Hepatocyte (in vitro differentiated cells): ENCODE data around the gene ADAMTSL4. TPM values are rescaled to one million over a fixed set of nuclear protein-coding genes. Genes with fewer than 3 reads are reported as not detected.

Experiments used
- DNase-seq: peaks from one replicate; pipeline ENCODE4 v3.0.0-alpha.2; 2016; ENCODE audit warnings: low spot score
- H2AFZ ChIP-seq: fragments of 200-600 bp; sonication (generic); 2 replicates; pipeline ENCODE4 v1.6.0; 2016; ENCODE audit warnings: antibody characterized with exemption, mild to moderate bottlenecking
- H3K27ac ChIP-seq: fragments of 200-600 bp; sonication (generic); 2 replicates; pipeline ENCODE4 v1.5.1; 2016; ENCODE audit warnings: mild to moderate bottlenecking
- H3K27me3 ChIP-seq: fragments of 200-600 bp; sonication (generic); 2 replicates; pipeline ENCODE4 v1.6.1; 2016
- H3K36me3 ChIP-seq: fragments of 200-600 bp; sonication (generic); replicated peaks from 2 replicates; pipeline ENCODE4 v1.5.1; 2016; ENCODE audit warnings: low read depth; ENCODE audit not compliant: insufficient read depth
- H3K4me1 ChIP-seq: fragments of 200-600 bp; sonication (generic); 2 replicates; pipeline ENCODE4 v1.5.1; 2016; ENCODE audit warnings: mild to moderate bottlenecking, moderate library complexity; ENCODE audit not compliant: insufficient read depth
- H3K4me2 ChIP-seq: fragments of 200-600 bp; sonication (generic); 2 replicates; pipeline ENCODE4 v1.6.0; 2016
- H3K4me3 ChIP-seq: fragments of 200-600 bp; sonication (generic); 2 replicates; pipeline ENCODE4 v1.5.1; 2016; ENCODE audit warnings: mild to moderate bottlenecking
- H3K79me2 ChIP-seq: fragments of 200-600 bp; sonication (generic); 2 replicates; pipeline ENCODE4 v1.6.0; 2017; ENCODE audit warnings: mild to moderate bottlenecking
- H3K9me2 ChIP-seq: fragments of 200-600 bp; sonication (generic); replicated peaks from 2 replicates; pipeline ENCODE4 v1.6.0; 2017; ENCODE audit warnings: mild to moderate bottlenecking; ENCODE audit not compliant: insufficient read depth
- H3K9me3 ChIP-seq: fragments of 200-600 bp; sonication (generic); 2 replicates; pipeline ENCODE4 v1.5.1; 2016; ENCODE audit warnings: low read depth, mild to moderate bottlenecking
- H4K20me1 ChIP-seq: fragments of 200-600 bp; sonication (generic); 2 replicates; pipeline ENCODE4 v1.6.0; 2016; ENCODE audit warnings: mild to moderate bottlenecking; ENCODE audit not compliant: insufficient read depth, poor library complexity, severe bottlenecking
- CTCF ChIP-seq: fragments of 200-600 bp; sonication (generic); IDR thresholded peaks from 2 replicates; pipeline ENCODE4 v1.5.1; 2016; ENCODE audit warnings: antibody characterized with exemption, mild to moderate bottlenecking; ENCODE audit not compliant: poor library complexity
- EZH2 ChIP-seq: fragments of 200-600 bp; sonication (generic); IDR thresholded peaks from 2 replicates; pipeline ENCODE4 v1.6.1; 2016; ENCODE audit warnings: antibody characterized with exemption, mild to moderate bottlenecking, borderline replicate concordance
- EZH2phosphoT487 ChIP-seq: fragments of 200-600 bp; sonication (generic); IDR thresholded peaks from one replicate; pipeline ENCODE4 v1.6.1; 2018; ENCODE audit warnings: antibody characterized with exemption, mild to moderate bottlenecking, low read depth, moderate library complexity; ENCODE audit not compliant: unreplicated experiment, severe bottlenecking
- WGBS: methylation state at CpG from one replicate; pipeline ENCODE4 v1.1.6; 2016; ENCODE audit warnings: low lambda C conversion rate; ENCODE audit errors: missing lambda C conversion rate; 5-methylcytosine and 5-hydroxymethylcytosine counted together
- polyA plus RNA-seq: library from polyadenylated mRNA; unstranded; fragments of >200 nt; fragmentation: Nextera tagmentation; extraction: Ambion mirVana; gene quantifications from 2 replicates; pipeline ENCODE4 v1.2.1, GENCODE V29; 2016
- total RNA-seq: library from RNA; depleted of rRNA; stranded (reverse); fragments of >200 nt; gene quantifications from 2 replicates; pipeline ENCODE4 v1.2.3, GENCODE V29; 2014

The ADAMTSL4 gene
- 3.7 and 8.1 TPM in 2 replicates for total RNA-seq
- polyA plus RNA-seq = 19.7 and 28.0 TPM in 2 replicates

GRCh38 chr1:150548632-150549495 is at the start of gene ADAMTSL4:
TSS of gene ADAMTSL4 (plus strand) at chr1:150549408. CDS start at chr1:150552289, 2,881 bp downstream.
- H3K4me2 ChIP-seq = peak within 1 kb of the TSS; percentile 98
- H2AFZ ChIP-seq = peak within 1 kb of the TSS; percentile 39
- H3K36me3 ChIP-seq = no peaks in the 10 kb centered on the region
- H4K20me1 ChIP-seq = no peaks in the 10 kb centered on the region
- H3K27ac ChIP-seq = peak within 1 kb of the TSS; percentile 85
- H3K9me3 ChIP-seq = no peaks in the 10 kb centered on the region
- H3K4me3 ChIP-seq = peak within 1 kb of the TSS; percentile 82
- no peak for TF ChIP-seq EZH2
- TF ChIP-seq CTCF = peak; percentile 10
- TF ChIP-seq EZH2phosphoT487 = no peak
- no peaks in the 10 kb centered on the region for H3K79me2 ChIP-seq
- no peaks in the 10 kb centered on the region for H3K9me2 ChIP-seq
- DNase-seq = peak; percentile 87
- 3% methylated on average over 52 of the region's 91 CpGs for WGBS
- no peaks in the 10 kb centered on the region for H3K27me3 ChIP-seq
- peaks cover 29% of the 10 kb centered on the region for H3K4me1 ChIP-seq

GRCh38 chr1:150505431-150505830 is 43.8 kb upstream of the ADAMTSL4 start:
- Histone ChIP-seq H3K4me2 (no peak overlapping the region), H2AFZ (no peak overlapping the region), H3K4me3 (no peak overlapping the region), H3K27me3 (no peaks in the 10 kb centered on the region), H3K27ac (no peak overlapping the region), H3K36me3 (no peaks in the 10 kb centered on the region), H3K79me2 (no peaks in the 10 kb centered on the region), H3K4me1 (no peaks in the 10 kb centered on the region), H4K20me1 (no peaks in the 10 kb centered on the region), H3K9me3 (no peaks in the 10 kb centered on the region), H3K9me2 (no peaks in the 10 kb centered on the region)
- 86% methylated on average over 6 of the region's 6 CpGs for WGBS
- TF ChIP-seq EZH2phosphoT487 = no peak
- no peak for TF ChIP-seq EZH2
- TF ChIP-seq CTCF = no peak
- no peak for DNase-seq

GRCh38 chr1:150507912-150508864 is 41.0 kb upstream of the ADAMTSL4 start, which contains the start of gene ECM1:
TSS of gene ECM1 (plus strand) at chr1:150508109. CDS start at chr1:150508210, 101 bp downstream.
- TF ChIP-seq EZH2phosphoT487 (no peak), CTCF (no peak), EZH2 (no peak)
- WGBS = 69% methylated on average over 7 of the region's 7 CpGs
- Histone ChIP-seq H2AFZ (no peak within 1 kb of the TSS), H3K36me3 (no peaks in the 10 kb centered on the region), H4K20me1 (no peaks in the 10 kb centered on the region), H3K9me3 (no peaks in the 10 kb centered on the region), H3K27me3 (no peaks in the 10 kb centered on the region), H3K4me2 (no peak within 1 kb of the TSS), H3K4me1 (no peaks in the 10 kb centered on the region), H3K4me3 (no peak within 1 kb of the TSS), H3K9me2 (no peaks in the 10 kb centered on the region), H3K27ac (peak within 1 kb of the TSS; percentile 58), H3K79me2 (no peaks in the 10 kb centered on the region)
- peak; percentile 64 for DNase-seq
